ENCODE results near the gene ZNF330. TPM values are rescaled to one million over a fixed set of nuclear protein-coding genes. Genes with fewer than 3 reads are reported as not detected.

Gene ZNF330
- total RNA-seq (2022; extraction: Qiagen RNA extraction) = 24.6 to 31.3 TPM (median 26.0 TPM) in 5 replicates

DNA sequence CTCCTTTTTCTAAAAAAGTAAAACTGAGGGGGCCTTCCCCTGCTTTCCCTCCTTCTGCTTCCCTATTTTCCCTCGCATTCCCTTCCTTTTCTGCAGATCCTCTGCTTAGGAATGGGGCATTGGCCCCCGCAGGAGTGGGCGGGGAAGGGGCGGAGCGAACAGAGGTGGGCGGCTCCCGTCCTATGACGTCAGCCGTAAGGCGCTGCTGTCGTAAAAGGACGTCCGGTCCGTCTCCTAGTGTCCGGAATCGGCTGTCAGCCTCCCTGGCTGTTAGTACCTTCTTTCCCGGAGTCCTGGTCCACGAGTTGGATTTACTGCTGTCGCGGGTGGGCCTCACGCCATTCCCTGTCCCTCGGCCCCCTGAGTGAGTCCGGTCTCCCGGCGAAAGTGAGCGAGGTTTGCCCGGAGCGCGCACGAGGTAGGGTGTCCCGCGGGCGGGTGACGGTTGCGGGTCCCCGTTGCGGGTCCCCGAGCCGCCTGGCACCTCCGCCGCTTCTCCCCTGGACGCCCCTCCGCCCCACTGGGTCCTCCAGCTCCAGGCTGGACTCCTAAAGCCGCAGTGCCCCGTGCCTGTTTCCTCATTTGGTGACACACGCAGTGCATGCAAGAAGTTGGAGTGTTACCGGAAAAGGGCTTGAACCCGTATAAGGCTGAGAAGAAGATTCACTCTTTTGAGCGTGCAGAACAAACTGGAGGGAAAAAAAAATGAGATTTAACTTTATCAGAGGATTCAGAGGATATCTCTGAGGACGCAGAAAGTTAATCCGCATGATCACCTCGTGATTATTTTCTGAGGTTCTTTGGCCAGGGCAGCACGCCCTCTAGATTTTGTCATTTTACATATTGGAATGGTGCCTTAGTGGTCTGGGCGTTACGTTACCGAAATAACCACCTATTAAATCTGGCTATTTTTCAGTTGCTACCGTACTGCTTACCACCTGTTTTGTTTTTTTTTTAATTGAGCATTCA is at the start of gene ZNF330:
TSS of gene ZNF330 (plus strand) at position 205 of the 969 bp plus-strand sequence. CDS start 1,477 bp downstream, outside the sequence.

Other genes with a start within 250 kb of the ZNF330 start
- gene RNF150, start 87.4 kb upstream of the ZNF330 start, total RNA-seq (2022; extraction: Qiagen RNA extraction) = 0.27 to 0.51 TPM (median 0.39 TPM) in 5 replicates